ENCODE results near the gene PCDHGA8. TPM values are rescaled to one million over a fixed set of nuclear protein-coding genes. Genes with fewer than 3 reads are reported as not detected.

PCDHGA8 gene
- polyA plus RNA-seq, 1 of the 3 experiments (the other 2 are of a cell fraction): 0.12 TPM

- Histone ChIP-seq H3F3A (replicated peaks; ENCODE audit: insufficient read depth) (no peaks in the 10 kb centered on the region), H3K9ac (no peak overlapping the region), H2AFZ (ENCODE audit: low read depth) (no peak overlapping the region), H3K27ac (ENCODE audit: low read depth in 2 of 2, low read length in 1 of 2) (no peak overlapping the region), H3K4me3 (ENCODE audit: low read depth in 2 of 2, low read length in 1 of 2) (peak overlapping the region in 1 of 2 experiments; percentile 12; a peak in 1 of 4 replicates), H3K36me3 (replicated peaks in 1 of 2; ENCODE audit: control insufficient read depth in 1 of 2, insufficient read depth in 2 of 2, low read length in 1 of 2) (peaks cover 0 to 12% of the 10 kb centered on the region in 2 experiments), H4K20me1 (ENCODE audit: insufficient read depth) (no peaks in the 10 kb centered on the region), H3K79me2 (ENCODE audit: insufficient read depth) (no peaks in the 10 kb centered on the region), H3K9me2 (no peaks in the 10 kb centered on the region), H3K4me1 (ENCODE audit: control insufficient read depth in 1 of 2, insufficient read depth in 2 of 2, low read depth in 1 of 2, low read length in 1 of 2) (no peaks in the 10 kb centered on the region), H3K27me3 (ENCODE audit: insufficient read depth) (no peaks in the 10 kb centered on the region), H3K9me3 (peaks cover 7% of the 10 kb centered on the region; the same call in 1 of the 2 replicates), H3K4me2 (no peak overlapping the region)
- 77% methylated on average over 44 of the region's 46 CpGs for WGBS (ENCODE audit: low lambda C conversion rate)
- no peak for DNase-seq
- ChIA-PET POLR2A (no interaction called here), CTCF (interaction anchor here (0.8 kb wide), 1 partner anchor 197 kb away, joined by 3 read pairs; no protein-coding TSS in a partner anchor)
- TF ChIP-seq RFX5 (IDR thresholded peaks at IDR 0.05; ENCODE audit: low read length) (no peak), POLR2AphosphoS5 (IDR thresholded peaks at IDR 0.05; ENCODE audit: low read depth, low read length) (no peak), ELF1 (IDR thresholded peaks at IDR 0.05) (no peak), GATA2 (CRISPR knock-in tag; IDR thresholded peaks at IDR 0.05) (no peak), CTCF (IDR thresholded peaks at IDR 0.05) (no peak), PBX3 (IDR thresholded peaks at IDR 0.05) (no peak), RXRA (IDR thresholded peaks at IDR 0.05; ENCODE audit: borderline replicate concordance, low read depth) (no peak), EZH2phosphoT487 (IDR thresholded peaks at IDR 0.05; ENCODE audit: borderline replicate concordance, low read depth) (no peak), TEAD4 (IDR thresholded peaks at IDR 0.05; ENCODE audit: borderline replicate concordance, insufficient read depth) (no peak), GABPA (IDR thresholded peaks at IDR 0.05; ENCODE audit: low read depth) (no peak), MXI1 (IDR thresholded peaks at IDR 0.05; ENCODE audit: low read depth, low read length) (no peak), MEF2A (IDR thresholded peaks at IDR 0.05; ENCODE audit: borderline replicate concordance, low read depth) (no peak), CHD2 (IDR thresholded peaks at IDR 0.05; ENCODE audit: low read length, partially characterized antibody) (no peak), MAX (IDR thresholded peaks at IDR 0.05; ENCODE audit: low read depth) (no peak), SMC3 (IDR thresholded peaks at IDR 0.05; ENCODE audit: low read depth, low read length) (no peak)
Observed at GRCh38 chr5:141366016-141366896, 26.2 kb upstream of the PCDHGA8 start.
